Muscle of back (tissue), 11 donors: ENCODE data around the gene IGF2R. TPM values are rescaled to one million over a fixed set of nuclear protein-coding genes. Genes with fewer than 3 reads are reported as not detected.
"Not testable (repeated sequence)": the region's sequence is repeated elsewhere in the genome, so short reads cannot be mapped to it uniquely, and the experiment has no call there.

Source experiments
- DNase-seq, 3 donors: peaks; one replicate each; pipeline versions ENCODE4 v3.0.0 to v3.0.0-alpha.2; 2013
- polyA plus RNA-seq, 10 donors: library from polyadenylated mRNA; unstranded; fragments of 120-200 nt; gene quantifications; one replicate each; pipeline ENCODE4 v1.2.1, GENCODE V29; 2013; ENCODE audit not compliant: insufficient read length in 10 of 10

The IGF2R gene
- polyA plus RNA-seq, 10 donors: 114 to 143 (median 129) TPM

DNA sequence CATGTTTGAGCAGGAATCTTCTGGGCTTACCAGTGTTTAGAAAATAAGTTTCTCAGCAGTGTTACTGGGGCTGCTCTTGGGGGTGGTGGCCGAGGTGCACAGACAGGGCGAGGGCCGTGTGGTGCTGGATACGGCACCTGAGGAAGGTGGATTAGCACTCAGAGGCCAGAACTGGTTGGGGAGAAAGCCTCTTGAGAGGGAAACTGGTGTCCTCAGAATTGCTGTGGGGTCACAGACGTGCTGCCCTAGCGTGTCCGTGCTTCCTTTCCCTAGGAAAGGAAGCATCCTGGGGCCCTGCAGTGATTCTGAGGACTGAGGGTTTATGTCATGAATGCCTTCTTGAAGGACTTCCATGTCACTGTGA is 120.6 kb downstream of the IGF2R start:
- DNase-seq: no peak

DNA sequence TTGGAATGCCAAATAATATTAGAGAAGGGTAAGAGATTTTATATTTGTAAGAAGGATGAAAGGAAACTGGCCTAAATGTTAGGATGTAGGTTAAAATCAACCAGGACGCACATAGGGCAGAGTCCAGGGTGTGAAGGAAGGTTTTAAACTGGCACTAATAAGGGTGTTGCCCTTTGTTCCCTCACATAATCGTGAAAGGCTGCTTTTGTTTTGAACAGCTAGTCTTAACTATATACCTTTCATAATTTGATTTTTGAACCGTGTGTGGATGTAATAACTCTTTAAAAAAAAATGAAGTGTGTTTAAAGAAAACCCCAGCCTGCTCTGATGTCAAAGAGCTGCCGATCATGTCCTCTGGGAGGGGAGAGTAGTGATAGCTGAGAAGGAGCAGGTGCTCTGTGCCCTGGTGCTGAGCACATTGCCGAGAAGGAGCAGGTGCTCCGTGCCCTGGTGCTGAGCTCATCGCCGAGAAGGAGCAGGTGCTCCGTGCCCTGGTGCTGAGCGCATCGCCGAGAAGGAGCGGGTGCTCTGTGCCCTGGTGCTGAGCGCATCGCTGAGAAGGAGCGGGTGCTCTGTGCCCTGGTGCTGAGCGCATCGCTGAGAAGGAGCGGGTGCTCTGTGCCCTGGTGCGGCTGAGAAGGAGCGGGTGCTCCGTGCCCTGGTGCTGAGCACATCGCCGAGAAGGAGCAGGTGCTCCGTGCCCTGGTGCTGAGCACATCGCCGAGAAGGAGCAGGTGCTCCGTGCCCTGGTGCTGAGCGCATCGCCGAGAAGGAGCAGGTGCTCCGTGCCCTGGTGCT is 121.8 kb downstream of the IGF2R start:
- DNase-seq: peak in 1 of 3 donors; percentile 14

DNA sequence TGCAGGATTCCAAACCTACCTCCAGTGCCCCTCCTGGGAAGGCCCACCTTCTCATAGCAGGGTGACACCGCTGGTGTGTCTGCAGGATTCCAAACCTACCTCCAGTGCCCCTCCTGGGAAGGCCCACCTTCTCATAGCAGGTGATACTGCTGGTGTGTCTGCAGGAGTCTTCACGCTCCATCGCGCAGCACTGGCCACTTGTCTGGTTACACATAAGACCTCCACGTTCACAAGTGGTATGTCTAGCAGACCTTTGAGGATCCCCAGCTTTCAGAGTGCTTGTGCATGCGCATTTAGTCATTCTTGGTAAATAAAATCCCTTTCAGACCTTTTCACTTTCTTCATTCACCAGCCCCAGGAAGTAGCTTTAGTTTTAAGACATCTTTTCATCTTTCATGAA is 123.3 kb downstream of the IGF2R start:
- DNase-seq: not testable (repeated sequence)

DNA sequence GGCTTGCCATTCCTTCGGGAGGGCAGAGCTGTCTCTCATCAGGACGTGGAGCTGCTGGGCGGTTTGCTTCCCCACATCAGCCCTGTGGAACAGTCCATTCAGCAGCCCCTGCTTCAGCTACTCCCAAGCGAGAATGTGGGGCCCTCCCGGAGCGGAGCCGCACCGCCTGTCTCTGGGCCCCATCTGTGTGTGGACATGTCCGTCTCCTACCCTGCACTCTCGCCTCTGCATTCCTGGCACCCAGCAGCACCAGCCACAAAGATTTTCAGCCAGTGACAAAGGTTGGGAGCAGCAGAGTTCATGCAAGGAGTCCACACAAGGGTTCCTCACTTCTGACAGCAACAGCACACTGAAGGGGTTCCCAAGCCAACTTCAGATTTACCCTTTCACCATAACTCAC is 123.7 kb downstream of the IGF2R start:
- DNase-seq: no peak

DNA sequence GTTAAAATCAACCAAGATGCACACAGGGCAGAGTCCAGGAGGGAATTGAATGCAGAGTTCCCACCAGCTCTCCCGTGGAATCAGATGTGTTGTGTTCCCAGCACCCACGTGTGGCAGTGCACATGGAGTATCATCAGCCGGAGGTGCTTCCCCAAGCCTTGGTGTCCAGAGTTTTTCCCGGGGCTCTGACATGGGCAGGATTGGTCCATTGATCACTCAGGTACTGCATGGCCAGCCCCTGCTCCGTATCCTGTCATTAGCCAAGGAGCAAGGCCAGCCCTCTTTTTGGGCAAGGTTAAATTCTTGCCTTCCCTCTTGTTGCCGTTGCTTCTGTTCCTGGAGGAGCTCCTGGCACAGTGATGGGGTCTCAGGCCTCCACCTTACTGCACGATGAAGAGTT is 124.2 kb downstream of the IGF2R start:
- no peak for DNase-seq

DNA sequence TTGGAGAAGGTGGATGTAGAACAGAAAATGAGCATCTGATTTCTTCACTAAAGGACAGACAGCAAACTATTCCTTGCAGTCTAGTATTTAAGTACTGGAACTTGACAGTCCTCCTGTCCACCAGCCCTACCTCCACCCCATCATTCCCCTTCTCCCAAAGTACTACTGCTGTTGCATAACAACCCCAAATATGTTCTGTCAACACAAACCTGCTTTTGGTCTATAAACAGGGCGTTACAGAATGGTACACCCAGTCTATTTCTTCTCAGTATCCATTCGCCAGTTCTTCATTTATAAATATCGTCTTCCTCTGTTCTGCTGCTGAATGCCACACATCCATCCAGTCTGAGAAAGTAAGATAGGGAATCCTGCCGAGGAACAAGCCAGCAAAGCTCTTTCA is 125.1 kb downstream of the IGF2R start:
- no peak for DNase-seq

DNA sequence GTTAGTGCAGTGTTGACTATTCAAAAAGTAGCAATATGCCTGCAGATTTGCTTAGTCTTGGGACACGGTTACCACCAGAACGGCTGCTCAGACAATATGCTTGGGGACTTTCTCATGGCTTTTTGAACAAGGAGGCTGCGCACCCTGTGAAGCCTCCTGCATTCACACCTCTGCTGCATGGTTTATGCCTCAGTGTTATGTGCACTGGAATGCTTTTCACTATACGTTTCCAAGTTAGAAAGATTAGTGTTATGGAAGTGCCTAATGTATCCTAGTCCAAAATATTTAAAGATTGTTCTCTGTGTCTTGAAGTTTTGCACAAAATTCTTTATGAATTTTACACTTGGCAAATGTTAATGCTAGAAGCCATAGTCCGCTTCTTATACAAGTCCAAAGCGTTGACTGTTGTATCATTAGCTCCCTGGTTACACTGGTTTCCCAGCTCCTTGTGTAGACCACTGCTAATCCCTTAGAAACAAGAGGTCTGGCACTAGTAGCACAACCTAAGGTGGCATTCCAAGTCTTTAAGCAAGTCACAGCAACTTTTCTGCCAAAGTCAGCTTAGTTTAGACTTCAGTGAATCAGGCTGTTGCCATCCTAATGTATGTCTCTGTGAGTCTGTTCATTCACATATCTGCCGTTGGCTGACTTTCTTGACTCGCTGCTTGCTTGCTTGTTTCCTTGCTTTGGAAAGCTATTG is 126.4 kb downstream of the IGF2R start:
- no peak for DNase-seq

DNA sequence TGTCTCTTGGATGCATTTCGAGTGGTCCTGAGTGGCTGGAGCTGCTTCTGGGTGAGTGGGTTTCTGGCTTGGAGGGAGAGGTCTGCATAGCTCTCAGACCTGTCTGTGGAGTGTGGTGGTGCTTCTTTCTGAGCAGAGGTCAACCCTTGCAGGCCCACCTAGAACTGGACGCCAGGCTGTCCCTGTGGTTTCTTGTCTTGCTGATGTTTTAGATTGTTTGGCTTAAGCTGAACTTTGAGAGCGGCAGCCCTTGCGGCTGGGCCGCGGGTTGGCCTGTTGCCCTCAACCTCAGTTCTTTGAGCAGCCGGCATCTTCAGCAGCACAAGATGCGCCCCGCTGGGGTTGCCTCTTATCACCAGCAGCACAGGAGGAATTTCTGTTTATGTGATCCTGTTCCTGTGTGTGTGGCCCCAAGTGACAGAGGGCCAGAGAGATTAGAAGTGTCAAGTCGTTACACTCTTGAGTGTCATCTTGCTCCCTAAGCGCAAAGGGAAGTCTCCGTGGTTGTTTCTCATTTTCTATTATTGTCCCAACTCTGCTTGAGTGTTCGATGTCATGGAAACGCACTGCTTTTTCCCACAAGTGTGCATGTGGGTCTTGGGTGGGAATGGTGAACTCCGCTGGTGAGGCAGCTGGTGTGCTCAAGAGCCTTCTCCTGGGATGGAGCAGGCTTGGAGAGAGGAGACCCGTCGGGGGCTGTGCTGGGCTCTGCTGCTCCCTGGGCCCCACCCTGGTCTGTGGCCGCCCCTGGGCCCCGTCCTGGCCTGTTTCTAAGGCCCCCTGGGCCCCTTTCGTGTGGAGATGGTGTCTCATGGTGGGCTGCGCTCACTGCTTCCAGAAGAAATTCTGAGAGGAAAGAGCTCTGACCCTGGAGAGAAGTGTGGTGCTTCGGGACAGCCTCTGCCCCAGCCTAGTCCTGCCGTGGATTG is 132.7 kb downstream of the IGF2R start:
- no peak for DNase-seq

DNA sequence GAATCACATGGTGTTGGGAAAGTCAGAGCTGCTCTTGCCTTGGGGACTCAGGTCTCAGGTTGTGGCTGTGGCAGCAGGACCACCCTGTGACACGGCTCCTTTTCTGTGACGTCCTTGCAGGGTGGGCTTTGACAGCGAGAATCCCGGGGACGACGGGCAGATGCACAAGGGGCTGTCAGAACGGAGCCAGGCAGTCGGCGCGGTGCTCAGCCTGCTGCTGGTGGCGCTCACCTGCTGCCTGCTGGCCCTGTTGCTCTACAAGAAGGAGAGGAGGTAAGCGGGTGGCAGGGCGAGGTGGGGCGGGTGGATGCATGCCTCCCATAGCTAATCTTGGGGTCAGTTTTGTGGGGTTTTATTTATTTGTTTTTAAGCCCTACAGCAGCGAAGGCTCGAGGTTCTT is 133.5 kb downstream of the IGF2R start:
- DNase-seq: no peak

DNA sequence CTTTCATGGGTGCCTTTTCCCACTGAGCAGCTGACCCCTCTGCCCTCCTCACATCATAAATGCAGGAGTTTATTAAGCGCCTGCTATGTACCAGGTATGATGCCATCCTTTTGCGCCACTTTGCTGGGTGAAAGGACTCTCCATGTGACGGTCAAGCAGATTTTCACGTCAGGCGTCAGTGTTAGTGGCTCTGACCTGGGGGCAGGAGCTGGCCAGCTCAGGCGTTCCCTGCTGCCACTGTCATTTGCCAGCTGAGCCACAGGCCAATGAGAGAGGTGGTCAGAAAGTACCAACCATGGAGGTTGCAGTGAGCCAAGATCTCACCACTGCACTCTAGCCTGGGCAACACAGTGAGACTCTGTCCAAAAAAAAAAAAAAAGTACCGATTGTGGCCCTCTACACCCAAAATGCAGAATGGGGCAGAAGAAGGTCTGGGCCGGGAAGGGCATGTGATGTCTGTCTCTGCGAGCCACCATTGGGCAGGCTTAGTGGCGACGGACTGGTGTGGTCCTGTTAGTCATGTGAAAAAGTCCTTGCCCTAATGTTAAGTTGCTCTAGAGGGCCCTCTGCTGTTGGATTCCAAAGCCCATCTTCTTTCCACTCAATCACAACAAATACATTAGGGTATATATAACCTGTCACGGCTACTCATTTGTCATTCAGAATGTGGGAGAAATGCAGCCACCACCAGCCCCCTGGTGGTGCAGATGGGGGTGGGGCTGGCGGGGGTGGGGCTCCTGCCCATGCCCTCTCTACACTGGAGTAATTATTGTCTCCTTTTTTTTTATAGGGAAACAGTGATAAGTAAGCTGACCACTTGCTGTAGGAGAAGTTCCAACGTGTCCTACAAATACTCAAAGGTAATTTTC is 134.3 kb downstream of the IGF2R start:
- DNase-seq: peak in 2 of 3 donors; percentile 13 to 31

DNA sequence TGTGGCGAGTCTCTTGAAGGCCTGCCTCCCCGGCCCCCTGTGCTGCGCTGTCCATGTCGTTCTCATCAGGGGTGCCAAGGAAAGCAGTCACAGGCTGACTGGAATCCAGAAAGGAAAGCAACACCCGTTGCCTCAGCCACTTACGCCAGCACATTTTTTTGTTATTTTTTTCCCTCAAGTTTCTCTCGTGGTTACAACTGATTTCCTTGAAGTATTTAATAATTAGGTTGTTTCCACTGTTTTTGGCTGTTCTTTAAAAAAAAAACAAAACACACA is 134.9 kb downstream of the IGF2R start:
- DNase-seq: no peak

DNA sequence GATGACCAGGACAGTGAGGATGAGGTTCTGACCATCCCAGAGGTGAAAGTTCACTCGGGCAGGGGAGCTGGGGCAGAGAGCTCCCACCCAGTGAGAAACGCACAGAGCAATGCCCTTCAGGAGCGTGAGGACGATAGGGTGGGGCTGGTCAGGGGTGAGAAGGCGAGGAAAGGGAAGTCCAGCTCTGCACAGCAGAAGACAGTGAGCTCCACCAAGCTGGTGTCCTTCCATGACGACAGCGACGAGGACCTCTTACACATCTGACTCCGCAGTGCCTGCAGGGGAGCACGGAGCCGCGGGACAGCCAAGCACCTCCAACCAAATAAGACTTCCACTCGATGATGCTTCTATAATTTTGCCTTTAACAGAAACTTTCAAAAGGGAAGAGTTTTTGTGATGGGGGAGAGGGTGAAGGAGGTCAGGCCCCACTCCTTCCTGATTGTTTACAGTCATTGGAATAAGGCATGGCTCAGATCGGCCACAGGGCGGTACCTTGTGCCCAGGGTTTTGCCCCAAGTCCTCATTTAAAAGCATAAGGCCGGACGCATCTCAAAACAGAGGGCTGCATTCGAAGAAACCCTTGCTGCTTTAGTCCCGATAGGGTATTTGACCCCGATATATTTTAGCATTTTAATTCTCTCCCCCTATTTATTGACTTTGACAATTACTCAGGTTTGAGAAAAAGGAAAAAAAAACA is 136.1 kb downstream of the IGF2R start:
- no peak for DNase-seq

DNA sequence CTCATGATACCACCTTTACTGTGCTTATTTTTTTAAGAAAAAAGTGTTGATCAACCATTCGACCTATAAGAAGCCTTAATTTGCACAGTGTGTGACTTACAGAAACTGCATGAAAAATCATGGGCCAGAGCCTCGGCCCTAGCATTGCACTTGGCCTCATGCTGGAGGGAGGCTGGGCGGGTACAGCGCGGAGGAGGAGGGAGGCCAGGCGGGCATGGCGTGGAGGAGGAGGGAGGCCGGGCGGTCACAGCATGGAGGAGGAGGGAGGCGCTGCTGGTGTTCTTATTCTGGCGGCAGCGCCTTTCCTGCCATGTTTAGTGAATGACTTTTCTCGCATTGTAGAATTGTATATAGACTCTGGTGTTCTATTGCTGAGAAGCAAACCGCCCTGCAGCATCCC is 137.1 kb downstream of the IGF2R start:
- no peak for DNase-seq

DNA sequence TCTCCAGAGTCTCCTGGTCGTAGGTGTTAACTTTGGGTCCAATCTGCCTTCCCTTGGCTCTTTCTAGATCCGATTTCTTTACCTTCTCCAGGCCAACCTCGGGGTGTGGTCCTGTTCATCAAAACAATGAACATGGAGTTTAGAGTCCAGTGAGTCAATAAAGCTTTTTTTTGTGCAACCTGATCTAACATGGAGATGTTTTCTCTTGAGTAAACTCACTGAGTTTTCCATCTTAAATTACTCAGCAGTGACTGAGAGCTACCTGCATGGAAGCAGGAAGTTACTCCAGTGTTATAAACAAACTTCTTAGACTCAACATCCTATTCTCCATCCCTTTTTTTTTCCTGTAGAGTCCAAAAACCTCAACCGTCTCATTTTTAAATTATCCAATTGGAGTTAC is 137.8 kb downstream of the IGF2R start:
- no peak for DNase-seq

DNA sequence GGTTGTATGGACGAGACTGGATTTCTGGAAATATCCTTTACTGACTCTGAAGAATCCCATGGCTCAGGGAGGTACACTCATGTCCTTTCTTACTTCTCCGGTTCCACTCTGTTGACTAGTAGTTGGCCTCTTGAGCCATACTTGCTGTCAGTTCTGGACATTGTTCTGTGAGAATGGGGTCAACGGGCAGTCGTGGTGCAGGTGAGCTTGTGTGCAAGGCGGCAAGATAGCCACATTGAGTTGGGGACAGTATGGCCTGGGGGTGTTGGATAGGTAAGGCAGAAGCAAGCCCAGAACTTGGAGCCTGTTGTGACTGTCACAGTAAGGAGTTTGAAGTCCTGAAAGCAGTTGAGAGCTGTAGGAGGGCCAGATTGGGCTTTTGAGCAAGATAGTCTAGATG is 139.2 kb downstream of the IGF2R start:
- no peak for DNase-seq

DNA sequence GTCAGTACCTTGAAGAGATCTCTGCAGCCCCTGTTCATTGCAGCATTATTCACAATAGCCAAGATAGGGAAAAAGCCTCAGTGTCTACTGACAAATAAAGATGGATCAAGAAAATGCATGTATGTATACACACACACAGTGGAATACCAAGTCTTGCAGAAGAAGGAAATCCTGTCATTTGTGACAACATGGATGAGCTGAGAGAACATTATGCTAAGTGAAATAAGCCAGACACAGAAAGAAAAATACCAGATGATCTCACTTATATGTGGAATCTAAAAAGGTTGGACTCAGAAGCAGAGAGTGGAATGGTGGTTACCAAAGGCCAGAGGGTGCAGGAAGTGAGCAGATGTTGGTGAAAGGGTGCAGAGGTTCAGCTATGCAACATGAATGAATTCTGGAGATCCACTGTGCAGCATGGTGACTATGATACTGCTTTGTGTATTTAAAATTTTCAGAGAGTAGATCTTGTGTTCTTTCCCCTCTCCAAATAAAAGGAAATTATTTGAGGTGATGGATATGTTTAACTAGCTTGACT is 141.8 kb downstream of the IGF2R start:
- no peak for DNase-seq

DNA sequence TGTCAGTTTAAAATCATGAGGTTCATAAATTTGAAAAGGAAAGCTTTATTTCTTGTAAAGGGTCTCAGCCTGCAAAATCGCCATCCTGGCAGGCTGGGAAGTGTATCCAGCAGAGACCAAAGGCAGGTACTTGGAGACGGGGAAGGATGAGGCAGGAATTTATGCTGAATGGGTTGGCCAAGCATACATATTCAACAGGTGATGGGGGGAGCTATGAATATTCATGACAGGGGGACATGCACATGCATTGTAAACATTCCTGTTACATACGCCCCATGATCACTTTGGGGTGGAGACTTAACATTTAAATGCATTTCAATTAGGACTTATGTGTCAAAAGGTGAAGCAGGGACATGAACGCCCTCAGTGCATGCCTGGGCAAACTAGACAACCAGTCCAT is 142.9 kb downstream of the IGF2R start:
- no peak for DNase-seq

DNA sequence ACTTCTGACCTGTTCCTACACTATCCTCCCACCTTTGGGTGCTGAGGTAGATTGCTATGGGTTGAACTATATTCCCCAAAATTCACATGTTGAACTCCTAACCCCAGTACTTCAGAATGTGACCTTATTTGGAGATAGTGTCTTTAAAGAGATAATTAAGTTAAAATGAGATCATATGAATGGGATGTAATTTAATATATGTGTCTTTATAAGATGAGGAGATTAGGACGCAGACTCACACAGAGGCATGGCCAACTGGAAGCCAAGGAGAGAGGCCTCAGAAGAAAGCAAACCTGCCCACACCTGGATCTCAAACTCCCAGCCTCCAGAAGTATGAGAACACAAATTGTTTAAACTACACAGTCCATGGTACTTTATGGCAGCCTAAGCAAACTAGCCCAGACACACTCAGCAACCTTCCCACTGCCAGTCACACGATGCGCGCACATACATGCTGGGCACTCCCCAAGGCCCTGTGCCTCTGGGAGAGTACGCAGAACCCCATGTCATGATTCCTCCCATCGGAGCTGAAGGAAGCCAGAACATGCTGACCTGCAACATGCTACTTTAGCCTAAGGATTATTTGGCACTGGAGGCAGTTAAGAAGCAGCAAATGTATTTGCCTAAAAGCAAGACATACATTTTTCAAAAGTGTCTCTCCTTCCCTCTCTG is 143.9 kb downstream of the IGF2R start:
- no peak for DNase-seq

DNA sequence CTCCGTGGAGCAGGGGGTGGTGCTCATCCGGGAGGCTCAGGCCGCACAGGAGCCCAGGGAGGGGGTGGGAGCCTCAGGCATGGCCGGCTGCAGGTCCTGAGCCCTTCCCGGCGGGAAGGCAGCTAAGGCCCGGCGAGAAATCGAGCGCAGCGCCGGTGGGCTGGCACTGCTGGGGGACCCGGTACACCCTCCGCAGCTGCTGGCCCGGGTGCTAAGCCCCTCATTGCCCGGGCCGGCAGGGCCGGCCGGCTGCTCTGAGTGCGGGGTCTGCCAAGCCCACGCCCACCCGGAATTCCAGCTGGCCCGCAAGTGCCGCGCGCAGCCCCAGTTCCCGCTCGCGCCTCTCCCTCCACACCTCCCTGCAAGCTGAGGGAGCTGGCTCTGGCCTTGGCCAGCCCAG is 145.7 kb downstream of the IGF2R start:
- DNase-seq: not testable (repeated sequence)

DNA sequence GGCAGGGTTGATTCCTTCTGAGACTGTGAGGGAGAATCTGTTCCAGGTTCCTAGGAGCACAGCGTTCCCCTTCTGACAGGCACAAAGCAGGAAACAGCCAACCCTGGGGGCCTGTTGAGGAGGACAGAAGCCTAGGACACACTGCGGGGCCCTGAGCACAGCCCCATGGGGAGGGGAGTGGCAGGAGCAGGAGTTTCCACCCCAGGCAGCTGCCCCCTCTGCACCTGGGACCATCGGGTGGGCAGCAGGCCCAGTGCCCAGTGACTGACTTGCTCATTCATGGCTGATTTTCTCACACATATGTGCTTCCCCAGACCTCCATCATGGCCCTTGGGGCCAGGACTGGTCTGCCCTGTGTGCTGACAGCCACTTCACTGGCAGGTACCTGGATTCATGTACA is 146.5 kb downstream of the IGF2R start:
- no peak for DNase-seq
